Measurements from ENCODE around the gene SLFN5. TPM values are rescaled to one million over a fixed set of nuclear protein-coding genes. Genes with fewer than 3 reads are reported as not detected.
A peak's percentile ranks its signal among the peaks of the same experiment; 100 is the strongest.
"Not testable (repeated sequence)": the region's sequence is repeated elsewhere in the genome, so short reads cannot be mapped to it uniquely, and the experiment has no call there.

The SLFN5 gene
- 10 to 100 TPM; 13.1 to 15.4 (median 14.2) TPM for polyA plus RNA-seq (ENCODE audit: insufficient read length in 4 of 4)

DNA sequence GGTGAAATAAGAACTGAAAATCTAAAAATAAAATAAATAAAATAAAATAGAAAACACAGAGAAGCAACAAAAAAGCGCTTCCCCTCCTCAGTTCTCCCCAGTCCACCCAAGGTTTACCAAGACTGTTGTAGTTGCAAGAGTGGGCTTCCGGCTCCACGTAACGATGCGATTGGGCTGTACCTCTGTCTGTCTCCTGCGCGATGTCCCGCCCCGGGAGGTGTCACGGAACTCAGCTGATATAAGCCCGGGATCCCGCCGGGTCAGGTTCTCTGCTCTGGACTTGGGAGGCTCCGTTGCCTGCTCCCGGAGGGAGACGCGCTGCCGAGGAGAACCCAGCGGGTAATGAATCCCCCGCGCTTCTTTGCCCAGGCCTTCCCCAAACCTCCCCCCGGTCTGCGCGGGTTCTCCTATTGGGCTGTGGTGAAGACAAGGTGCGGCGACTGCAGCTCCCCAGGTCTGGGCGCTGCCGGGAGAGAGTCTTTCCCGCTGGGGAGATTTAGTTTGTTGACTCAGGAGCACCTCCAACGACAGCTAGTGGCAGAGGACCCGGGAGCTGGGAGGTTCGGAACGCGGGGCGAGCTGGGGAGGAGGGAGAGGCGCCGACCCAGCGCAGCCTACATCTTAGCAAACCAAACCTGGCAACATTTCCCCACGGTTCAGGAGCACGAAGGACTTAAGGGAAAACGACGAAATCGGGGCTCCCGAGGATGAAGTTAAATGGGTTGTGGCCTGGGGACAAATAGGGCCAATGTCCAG lies at the start of gene SLFN5:
Gene SLFN5 (plus strand): TSS at position 268 of the 756 bp plus-strand sequence. CDS start 15,619 bp downstream, outside the sequence.
- DNase-seq (ENCODE audit: low read depth in 4 of 4, low spot score in 2 of 4): peak; percentile 76 to 89 (median 84)

DNA sequence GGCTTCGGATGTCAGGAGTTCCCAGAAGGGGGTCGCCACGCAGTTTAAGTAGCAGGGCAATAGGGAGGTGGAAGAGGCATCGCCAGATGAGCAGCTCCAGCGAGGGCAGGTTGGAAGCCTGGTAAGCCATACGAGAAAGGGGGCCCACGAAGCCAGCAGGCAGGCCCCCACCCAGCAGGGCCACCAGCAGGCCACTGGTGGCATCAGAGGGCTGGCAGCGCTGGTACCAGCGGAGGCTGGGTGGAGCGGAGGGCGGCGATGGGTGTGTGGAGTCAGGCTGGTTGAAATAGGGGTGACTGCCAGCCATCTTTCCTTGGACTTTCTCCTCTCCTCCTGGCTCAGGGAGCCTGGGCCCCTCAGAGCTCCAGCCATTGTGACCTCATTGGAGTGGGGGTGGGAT lies 48.9 kb upstream of the SLFN5 start, which contains the start of gene SLC35G3:
Gene SLC35G3 (minus strand): TSS at position 393 of the 400 bp plus-strand sequence. CDS start 86 bp downstream, at position 307.
- DNase-seq (ENCODE audit: low read depth in 4 of 4, low spot score in 2 of 4): not testable (repeated sequence)

- DNase-seq (ENCODE audit: low read depth in 4 of 4, low spot score in 2 of 4): not testable (repeated sequence)
Measured at GRCh38 chr17:35195062-35195461, 47.8 kb upstream of the SLFN5 start.

- DNase-seq (ENCODE audit: low read depth in 4 of 4, low spot score in 2 of 4): not testable (repeated sequence)
Measured at GRCh38 chr17:35202582-35202981, 40.3 kb upstream of the SLFN5 start.

DNA sequence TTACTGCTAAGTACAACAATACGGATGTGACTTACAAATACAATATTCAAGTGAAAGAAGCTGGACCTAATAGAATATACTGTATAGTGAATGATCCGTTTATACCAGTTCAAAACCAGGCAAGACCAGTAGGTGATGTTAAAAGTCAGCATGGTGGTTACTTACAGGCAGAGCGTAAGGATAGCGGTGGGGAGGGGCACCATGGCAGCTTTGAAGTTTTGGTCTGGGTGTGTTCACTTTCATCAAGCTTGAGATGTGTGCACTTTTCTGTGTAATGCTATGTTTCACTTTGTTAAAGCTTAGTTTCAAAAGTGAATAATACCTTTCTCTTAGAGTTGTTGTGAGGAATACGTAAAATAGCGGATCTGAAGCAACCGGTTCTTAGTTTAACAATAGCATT lies 32.1 kb upstream of the SLFN5 start:
- no peak for DNase-seq (ENCODE audit: low read depth in 4 of 4, low spot score in 2 of 4)

DNA sequence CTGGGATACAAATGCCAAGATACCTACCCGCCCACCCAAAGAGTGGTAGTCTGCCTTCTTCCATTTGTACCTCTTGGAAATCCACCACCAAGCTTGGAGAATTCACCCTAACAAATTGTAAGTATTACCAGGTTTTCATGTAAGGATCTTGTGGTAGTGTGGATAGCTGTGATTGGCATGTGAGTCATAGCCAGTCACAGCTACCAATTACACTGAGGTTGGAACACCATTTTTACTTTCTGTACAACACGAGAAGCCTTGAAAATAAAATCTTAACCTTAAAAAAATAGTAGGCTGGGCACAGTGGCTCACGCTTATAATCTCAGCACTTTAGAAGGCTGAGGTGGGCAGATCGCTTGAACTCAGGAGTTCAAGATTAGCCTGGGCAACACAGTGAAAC lies 30.2 kb upstream of the SLFN5 start:
- DNase-seq (ENCODE audit: low read depth in 4 of 4, low spot score in 2 of 4): no peak

DNA sequence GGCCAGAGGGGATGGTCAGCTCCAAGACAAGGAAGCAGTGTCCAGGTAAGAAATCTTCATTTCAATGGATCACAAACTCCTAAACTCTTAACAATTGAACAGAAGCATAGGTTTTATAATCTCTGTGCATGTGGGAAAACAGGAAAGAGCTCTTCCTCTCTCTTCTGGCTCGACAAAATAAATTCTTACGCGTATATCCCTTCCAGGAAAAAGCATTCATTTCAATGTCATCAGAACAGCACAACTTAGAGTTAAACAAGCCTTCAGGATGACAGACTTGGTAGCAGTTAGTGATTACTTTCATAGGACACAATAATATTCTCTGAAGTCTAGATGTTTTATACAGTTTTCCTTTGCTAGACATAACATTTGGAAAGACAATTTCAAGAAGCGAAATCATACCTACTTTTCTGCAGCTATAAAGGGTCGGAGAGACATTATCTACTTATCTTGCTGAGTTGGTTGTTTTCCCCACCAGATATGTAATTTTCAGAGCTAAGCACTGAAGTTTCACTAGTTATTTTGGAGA lies 29.4 kb upstream of the SLFN5 start:
- no peak for DNase-seq (ENCODE audit: low read depth in 4 of 4, low spot score in 2 of 4)

DNA sequence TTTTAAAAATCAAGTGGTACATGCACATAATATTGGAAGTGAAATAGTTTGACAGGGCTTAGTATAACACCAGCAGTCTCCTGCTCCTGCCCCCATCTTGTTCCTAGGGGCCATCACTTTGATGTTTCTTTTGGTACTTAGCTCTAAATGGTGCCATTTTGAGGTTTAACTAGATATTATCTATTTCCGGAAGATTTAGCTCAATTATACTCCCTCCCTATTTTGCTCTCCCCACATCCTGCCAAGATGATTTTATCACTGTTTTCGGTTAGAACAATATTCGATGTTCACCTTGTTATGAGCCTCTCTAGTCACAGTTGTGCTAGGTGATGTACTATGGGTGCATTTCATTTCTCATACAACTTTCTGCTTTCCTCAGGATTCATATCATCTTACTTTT lies 28.7 kb upstream of the SLFN5 start:
- no peak for DNase-seq (ENCODE audit: low read depth in 4 of 4, low spot score in 2 of 4)

DNA sequence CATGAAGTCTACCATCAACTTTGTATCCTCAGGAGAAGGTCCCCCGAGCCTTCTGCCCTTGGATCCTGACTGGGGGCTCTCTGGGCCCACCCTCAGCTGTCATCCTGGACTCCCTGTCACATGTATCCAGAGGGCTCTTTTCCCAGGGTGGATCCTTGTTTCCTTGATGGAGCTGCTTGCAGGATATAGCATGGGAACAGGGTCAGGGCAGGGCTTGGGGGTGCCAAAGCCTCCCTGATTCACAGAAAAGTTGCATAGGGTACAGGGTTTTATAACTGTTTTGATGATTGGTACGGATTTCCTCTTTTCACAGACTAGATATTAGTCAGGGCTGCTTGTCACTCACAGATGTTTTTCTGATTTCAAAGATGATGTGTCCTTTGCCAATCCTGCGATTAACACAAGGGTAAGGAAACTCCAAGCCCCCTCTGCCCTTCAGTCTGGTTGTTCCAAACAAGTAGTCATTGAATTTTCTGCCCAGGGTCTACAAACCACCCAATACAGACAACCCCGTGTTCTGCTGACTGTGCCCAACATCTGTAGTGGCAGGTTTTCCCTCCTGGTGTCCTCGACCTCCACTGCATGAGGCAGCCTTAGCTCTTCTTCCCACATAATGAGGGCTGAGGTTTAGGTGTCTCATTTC lies 28.1 kb upstream of the SLFN5 start:
- no peak for DNase-seq (ENCODE audit: low read depth in 4 of 4, low spot score in 2 of 4)

GRCh38 chr17:35217107-35217506 lies 25.8 kb upstream of the SLFN5 start:
- DNase-seq (ENCODE audit: low read depth in 4 of 4, low spot score in 2 of 4): no peak

DNA sequence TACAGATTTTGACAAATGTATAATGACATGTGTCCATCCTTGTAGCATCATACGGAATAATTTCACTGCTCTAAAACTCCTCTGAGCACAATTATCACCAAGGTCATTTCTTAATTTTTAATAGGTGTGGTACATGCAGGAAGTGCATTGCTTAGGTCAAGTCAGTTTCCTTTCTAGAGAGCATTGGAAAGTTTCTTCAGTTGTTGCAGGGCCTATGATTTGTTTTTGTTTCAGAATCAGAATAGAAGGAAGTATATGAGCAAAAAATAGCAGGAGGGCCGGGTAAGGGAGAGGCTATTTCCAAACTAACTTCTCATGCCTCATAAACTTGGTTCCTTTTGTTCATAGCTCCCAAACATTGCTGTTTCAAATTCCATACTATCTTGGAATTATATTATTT lies 24.0 kb upstream of the SLFN5 start:
- no peak for DNase-seq (ENCODE audit: low read depth in 4 of 4, low spot score in 2 of 4)

DNA sequence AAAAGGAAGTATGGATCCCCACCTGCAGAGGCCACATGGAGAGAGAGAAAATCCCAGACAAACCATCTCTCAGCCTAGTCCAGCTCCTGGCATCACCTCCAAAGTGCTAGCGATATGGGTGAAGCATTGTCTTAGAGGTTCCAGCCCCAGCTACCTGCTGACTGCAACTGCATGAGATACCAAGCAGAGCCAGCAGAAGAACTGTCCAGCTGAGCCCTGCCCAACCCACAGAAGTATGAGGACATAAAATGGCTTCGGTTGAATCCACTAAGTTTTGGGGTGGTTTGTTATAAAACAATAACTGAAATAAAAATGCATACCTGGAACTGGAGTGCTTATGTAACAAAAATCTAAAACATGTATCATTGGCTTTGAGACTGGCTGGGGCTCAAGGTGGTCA lies 20.4 kb upstream of the SLFN5 start:
- DNase-seq (ENCODE audit: low read depth in 4 of 4, low spot score in 2 of 4): no peak

DNA sequence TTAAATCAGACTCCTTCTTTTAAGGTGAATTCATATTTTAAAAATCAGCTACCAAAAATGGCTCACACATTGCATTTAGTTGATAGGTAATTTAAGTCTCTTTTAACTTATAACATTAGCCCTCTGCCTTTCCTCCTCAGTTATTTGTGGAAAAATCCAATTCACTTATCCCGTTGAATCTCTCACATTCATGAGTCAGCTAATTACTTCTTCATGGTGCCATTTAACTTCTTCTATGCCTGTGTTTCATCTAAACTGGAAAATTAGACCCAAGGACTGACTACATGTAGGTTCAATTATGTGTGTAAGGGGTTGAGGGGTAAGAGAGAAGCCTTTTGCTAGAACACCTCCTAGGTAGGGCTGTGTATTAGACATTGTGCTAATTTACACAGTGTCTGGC lies 18.4 kb upstream of the SLFN5 start:
- DNase-seq (ENCODE audit: low read depth in 4 of 4, low spot score in 2 of 4): no peak

DNA sequence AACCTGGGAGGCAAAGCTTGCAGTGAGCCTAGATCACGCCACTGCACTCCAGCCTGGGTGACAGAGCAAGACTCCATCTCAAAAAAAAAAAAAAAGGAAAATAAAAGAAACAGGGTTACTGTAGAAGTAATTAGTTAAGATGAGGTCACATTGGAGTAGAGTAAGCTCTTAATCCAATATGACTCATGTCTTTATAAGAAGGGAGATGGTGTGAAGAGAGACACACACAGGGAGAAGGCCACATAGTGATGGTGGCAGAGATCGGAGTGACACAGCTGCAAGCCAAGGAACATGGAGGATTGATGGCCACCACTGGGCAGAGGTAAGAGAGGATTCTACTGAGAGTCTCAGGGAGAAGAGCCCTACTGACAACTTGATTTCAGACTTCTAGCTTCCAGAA lies 15.3 kb upstream of the SLFN5 start:
- no peak for DNase-seq (ENCODE audit: low read depth in 4 of 4, low spot score in 2 of 4)

- DNase-seq (ENCODE audit: low read depth in 4 of 4, low spot score in 2 of 4): no peak
Measured at GRCh38 chr17:35229638-35230037, 13.2 kb upstream of the SLFN5 start.

DNA sequence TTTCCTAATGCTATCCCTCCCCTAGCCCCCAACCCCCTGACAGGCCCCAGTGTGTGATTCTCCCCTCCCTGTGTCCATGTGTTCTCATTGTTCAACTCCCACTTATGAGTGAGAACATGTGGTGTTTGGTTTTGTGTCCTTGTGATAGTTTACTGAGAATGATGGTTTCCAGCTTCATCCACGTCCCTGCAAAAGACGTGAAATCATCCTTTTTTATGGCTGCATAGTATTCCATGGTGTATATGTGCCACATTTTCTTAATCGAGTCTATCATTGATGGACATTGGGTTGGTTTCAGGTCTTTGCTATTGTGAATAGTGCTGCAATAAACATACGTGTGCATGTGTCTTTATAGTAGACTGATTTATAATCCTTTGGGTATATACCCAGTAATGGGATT lies 8.6 kb upstream of the SLFN5 start:
- not testable (repeated sequence) for DNase-seq (ENCODE audit: low read depth in 4 of 4, low spot score in 2 of 4)

GRCh38 chr17:35235289-35235688 lies 7.6 kb upstream of the SLFN5 start:
- DNase-seq (ENCODE audit: low read depth in 4 of 4, low spot score in 2 of 4): no peak

- no peak for DNase-seq (ENCODE audit: low read depth in 4 of 4, low spot score in 2 of 4)
Measured at GRCh38 chr17:35235917-35236316, 7.0 kb upstream of the SLFN5 start.

GRCh38 chr17:35236821-35237220 lies 6.1 kb upstream of the SLFN5 start:
- DNase-seq (ENCODE audit: low read depth in 4 of 4, low spot score in 2 of 4): no peak

GRCh38 chr17:35238821-35239220 lies 4.1 kb upstream of the SLFN5 start:
- DNase-seq (ENCODE audit: low read depth in 4 of 4, low spot score in 2 of 4): no peak

GRCh38 chr17:35239823-35240222 lies 3.0 kb upstream of the SLFN5 start:
- DNase-seq (ENCODE audit: low read depth in 4 of 4, low spot score in 2 of 4): no peak

GRCh38 chr17:35240861-35241260 lies 2.0 kb upstream of the SLFN5 start:
- DNase-seq (ENCODE audit: low read depth in 4 of 4, low spot score in 2 of 4): no peak
